Upper lobe of right lung (tissue), 1 donor: ENCODE results near the gene MCTP1. TPM values are rescaled to one million over a fixed set of nuclear protein-coding genes. Genes with fewer than 3 reads are reported as not detected.

ENCODE experiments used
- ATAC-seq: fragments of 200-7000 bp; cut with Tn5 transposase; one replicate; pipeline ENCODE4 v1.9.1; 2020; ENCODE audit warnings: mild to moderate bottlenecking, moderate library complexity
- DNase-seq: peaks from one replicate; pipeline ENCODE4 v3.0.0-alpha.2; 2020
- H3K27ac ChIP-seq: fragments of 200-600 bp; one replicate; pipeline ENCODE4 v1.8.0; 2022
- H3K27me3 ChIP-seq: fragments of 200-600 bp; one replicate; pipeline ENCODE4 v1.8.0; 2022; ENCODE audit warnings: mild to moderate bottlenecking
- H3K36me3 ChIP-seq: fragments of 200-600 bp; one replicate; pipeline ENCODE4 v1.8.0; 2022
- H3K4me1 ChIP-seq: fragments of 200-600 bp; one replicate; pipeline ENCODE4 v1.8.0; 2022
- H3K4me3 ChIP-seq: fragments of 200-600 bp; one replicate; pipeline ENCODE4 v1.8.0; 2022; ENCODE audit warnings: mild to moderate bottlenecking
- H3K9me3 ChIP-seq: fragments of 200-600 bp; one replicate; pipeline ENCODE4 v1.8.0; 2022
- intact Hi-C: fragments of 100-400 bp; cut with DNase I; formaldehyde crosslinking; loops from one replicate; pipeline ENCODE4 v1.11.0; 2022
- total RNA-seq: library from RNA; stranded (reverse); fragmentation: NEBNext Ultra II Directional; extraction: Animal tissue kit (Norgen Biotek cat#: 25700); gene quantifications from one replicate; pipeline ENCODE4 v1.2.1, GENCODE V29; 2021
- TF ChIP-seq, protein P1 (sequence below): fragments of 200-600 bp; IDR thresholded peaks from one replicate; pipeline ENCODE4 v1.8.0; 2022; ENCODE audit warnings: antibody characterized with exemption
- donor health status: DM: no; HTN: yes; CAD: no; lungs with severe emphysema.

Gene MCTP1
- total RNA-seq, 1 donor from 2014 or later, result 40.7 TPM

DNA sequence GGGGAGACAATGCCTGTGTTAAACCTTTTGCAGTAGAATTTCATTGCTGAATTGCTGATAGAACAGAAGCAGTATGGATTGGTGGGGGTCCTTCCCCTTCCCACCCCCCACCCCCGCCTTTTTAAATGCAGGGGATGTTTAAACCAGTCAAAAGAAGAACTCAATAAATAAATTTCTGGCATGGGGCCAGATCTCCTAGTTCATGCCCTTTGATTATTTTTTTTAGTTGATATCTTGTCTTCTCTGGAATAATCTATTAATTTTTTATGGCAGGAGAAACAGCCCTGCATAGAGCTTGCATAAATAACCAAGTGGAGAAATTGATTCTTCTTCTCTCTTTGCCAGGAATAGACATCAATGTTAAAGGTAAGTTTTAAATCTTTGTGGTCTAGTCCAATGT, 593.6 kb downstream of the MCTP1 start:
- H3K36me3 ChIP-seq, result peaks cover 20% of the 10 kb centered on the region
- DNase-seq (no peak), ATAC-seq (no peak)
- TF ChIP-seq, protein P1, sequence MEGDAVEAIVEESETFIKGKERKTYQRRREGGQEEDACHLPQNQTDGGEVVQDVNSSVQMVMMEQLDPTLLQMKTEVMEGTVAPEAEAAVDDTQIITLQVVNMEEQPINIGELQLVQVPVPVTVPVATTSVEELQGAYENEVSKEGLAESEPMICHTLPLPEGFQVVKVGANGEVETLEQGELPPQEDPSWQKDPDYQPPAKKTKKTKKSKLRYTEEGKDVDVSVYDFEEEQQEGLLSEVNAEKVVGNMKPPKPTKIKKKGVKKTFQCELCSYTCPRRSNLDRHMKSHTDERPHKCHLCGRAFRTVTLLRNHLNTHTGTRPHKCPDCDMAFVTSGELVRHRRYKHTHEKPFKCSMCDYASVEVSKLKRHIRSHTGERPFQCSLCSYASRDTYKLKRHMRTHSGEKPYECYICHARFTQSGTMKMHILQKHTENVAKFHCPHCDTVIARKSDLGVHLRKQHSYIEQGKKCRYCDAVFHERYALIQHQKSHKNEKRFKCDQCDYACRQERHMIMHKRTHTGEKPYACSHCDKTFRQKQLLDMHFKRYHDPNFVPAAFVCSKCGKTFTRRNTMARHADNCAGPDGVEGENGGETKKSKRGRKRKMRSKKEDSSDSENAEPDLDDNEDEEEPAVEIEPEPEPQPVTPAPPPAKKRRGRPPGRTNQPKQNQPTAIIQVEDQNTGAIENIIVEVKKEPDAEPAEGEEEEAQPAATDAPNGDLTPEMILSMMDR, result no peak
- peaks cover 3% of the 10 kb centered on the region for H3K4me1 ChIP-seq
- H3K27me3 ChIP-seq, result no peaks in the 10 kb centered on the region
- H3K4me3 ChIP-seq, result no peak overlapping the region
- intact Hi-C loops, result loop anchor here (10.0 kb wide), 1 partner anchor 736 kb away; no protein-coding TSS in a partner anchor
- H3K9me3 ChIP-seq, result no peaks in the 10 kb centered on the region
- H3K27ac ChIP-seq, result no peak overlapping the region

DNA sequence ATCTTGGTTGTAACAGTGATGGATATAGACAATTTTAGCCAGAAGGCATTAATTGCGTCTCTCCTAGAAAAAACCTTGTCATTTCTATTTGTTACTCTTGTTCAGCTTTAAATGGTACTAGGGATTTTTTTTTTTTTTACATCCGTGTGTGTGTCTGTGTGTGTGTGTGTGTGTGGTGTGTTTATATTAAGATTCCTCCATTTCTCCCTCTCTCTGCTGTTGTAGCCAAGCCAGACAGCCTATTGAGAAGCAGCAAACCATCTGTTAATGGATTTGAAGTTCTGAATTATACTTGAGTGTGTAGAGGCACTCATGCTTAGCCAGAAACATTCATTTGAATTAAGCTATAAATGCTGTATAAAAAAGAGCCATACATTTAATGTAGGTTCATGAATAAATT, 594.1 kb downstream of the MCTP1 start:
- Histone ChIP-seq H3K36me3 (peaks cover 17% of the 10 kb centered on the region), H3K4me3 (no peak overlapping the region), H3K4me1 (peaks cover 3% of the 10 kb centered on the region), H3K27ac (no peak overlapping the region), H3K27me3 (no peaks in the 10 kb centered on the region), H3K9me3 (no peaks in the 10 kb centered on the region)
- no peak for ATAC-seq
- intact Hi-C loops, result loop anchor here (10.0 kb wide), 1 partner anchor 736 kb away; no protein-coding TSS in a partner anchor
- DNase-seq, result no peak
- TF ChIP-seq, protein P1, result no peak

DNA sequence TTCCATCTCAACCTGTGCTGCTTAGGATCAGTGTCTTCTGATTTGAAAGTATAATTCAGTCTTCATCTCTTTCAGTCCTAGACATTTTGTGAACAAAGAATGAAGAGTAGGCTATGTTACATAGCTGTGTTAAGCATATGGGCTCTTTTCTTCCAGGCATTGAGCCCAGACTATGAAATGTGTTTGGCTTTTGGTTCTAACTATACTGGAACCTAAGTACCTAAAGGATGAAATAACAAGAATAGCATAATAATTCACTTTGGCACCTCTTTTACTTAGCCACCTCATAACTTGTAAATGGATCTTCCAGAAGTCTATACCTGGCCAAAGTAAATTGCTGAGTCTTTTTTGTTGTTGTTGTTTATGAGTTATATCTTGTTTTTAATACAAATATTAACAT, 595.0 kb downstream of the MCTP1 start:
- Histone ChIP-seq H3K36me3 (peaks cover 14% of the 10 kb centered on the region), H3K9me3 (no peaks in the 10 kb centered on the region), H3K4me1 (peaks cover 3% of the 10 kb centered on the region), H3K27me3 (no peaks in the 10 kb centered on the region), H3K4me3 (no peak overlapping the region), H3K27ac (no peak overlapping the region)
- TF ChIP-seq, protein P1, result no peak
- no peak for ATAC-seq
- intact Hi-C loops, result loop anchor here (10.0 kb wide), 1 partner anchor 735 kb away; no protein-coding TSS in a partner anchor
- DNase-seq, result no peak

DNA sequence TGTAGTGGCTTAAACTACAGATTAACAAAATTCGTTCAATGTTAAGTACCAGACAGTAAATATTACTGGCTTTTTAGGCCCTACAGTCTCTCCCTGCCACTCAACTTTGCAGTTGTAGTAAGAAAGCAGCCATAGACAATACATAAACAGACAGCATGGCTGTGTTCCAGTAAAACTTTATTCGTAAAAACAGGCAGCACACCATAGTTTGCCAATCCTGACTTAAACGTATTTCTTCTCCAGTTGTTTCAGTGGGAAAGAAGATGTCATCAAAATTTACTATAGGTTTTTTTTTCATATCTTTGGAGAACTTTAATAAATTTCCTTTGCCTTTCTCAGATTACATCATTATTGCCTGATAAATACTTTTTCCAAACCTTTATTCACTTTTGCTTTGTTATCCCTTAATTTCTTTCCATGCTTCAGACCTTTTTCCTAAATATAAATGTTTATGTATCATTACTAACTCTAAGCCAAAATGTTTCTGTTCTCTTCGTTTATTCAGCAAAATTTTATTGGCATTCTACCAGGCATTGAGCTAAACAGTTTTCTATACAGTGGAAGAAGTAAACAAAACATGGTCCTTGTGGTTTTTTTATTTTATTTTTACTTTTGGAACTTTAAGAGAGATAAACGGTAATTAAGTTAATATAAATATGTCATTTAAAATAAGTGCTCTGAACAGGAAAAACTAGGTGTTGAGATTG, 601.9 kb downstream of the MCTP1 start:
- TF ChIP-seq, protein P1, result no peak
- Histone ChIP-seq H3K9me3 (no peaks in the 10 kb centered on the region), H3K36me3 (peaks cover 8% of the 10 kb centered on the region), H3K27me3 (no peaks in the 10 kb centered on the region), H3K4me1 (no peaks in the 10 kb centered on the region), H3K27ac (no peak overlapping the region), H3K4me3 (no peak overlapping the region)
- ATAC-seq (no peak), DNase-seq (no peak)
- intact Hi-C loops, result no loop called here

DNA sequence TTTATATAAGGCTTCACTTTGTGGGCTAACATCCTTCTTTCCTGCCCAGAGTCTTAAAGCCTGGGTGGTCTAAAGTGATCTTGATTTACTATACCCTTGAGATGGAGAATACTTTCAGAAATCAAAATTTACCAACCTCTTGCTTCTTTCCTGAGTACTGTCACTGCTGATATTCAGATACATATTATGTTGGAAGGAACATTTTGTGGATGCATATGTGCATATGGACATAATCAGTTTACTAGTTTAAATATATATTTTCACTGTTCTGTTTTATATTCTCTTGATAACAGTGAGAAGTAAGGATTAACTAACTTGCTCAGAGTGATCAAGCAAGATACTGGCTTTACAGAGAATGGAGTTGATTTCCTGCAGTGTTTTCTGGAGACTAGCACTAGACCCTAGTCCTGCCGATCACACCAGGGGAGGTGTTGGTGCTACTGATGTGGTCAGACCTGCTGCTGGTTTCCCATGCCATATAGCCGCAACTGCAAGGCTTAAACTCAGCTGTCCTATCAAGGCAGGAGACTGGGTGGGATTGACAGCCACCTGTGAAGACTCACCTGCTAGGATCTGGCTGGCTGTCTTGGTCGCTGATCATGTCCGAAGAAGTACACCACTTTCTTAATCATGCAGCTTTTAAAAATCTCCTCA, 608.8 kb downstream of the MCTP1 start:
- DNase-seq, result no peak
- intact Hi-C loops, result no loop called here
- no peaks in the 10 kb centered on the region for H3K27me3 ChIP-seq

More for the DNA sequence above, 608.8 kb downstream of the MCTP1 start:
- no peaks in the 10 kb centered on the region for H3K36me3 ChIP-seq
- H3K4me3 ChIP-seq, result no peak overlapping the region
- ATAC-seq, result no peak
- H3K4me1 ChIP-seq, result no peaks in the 10 kb centered on the region
- TF ChIP-seq, protein P1, result no peak
- no peak overlapping the region for H3K27ac ChIP-seq
- no peaks in the 10 kb centered on the region for H3K9me3 ChIP-seq
